Left ventricle myocardium inferior (tissue), 1 donor: Measurements from ENCODE around the gene SMIM36. TPM values are rescaled to one million over a fixed set of nuclear protein-coding genes. Genes with fewer than 3 reads are reported as not detected.
A peak's percentile ranks its signal among the peaks of the same experiment; 100 is the strongest.

Experiments used
- DNase-seq: peaks from one replicate; pipeline ENCODE4 v3.0.0-alpha.2; 2020
- H3K27ac ChIP-seq: fragments of 200-600 bp; replicated peaks from 2 replicates; pipeline ENCODE4 v1.8.0; 2021
- H3K27me3 ChIP-seq: fragments of 200-600 bp; 2 replicates; pipeline ENCODE4 v1.8.0; 2021; ENCODE audit warnings: low read depth
- H3K36me3 ChIP-seq: fragments of 200-600 bp; 2 replicates; pipeline ENCODE4 v1.8.0; 2021
- H3K4me1 ChIP-seq: fragments of 200-600 bp; 2 replicates; pipeline ENCODE4 v1.8.0; 2021
- H3K4me3 ChIP-seq: fragments of 200-600 bp; 2 replicates; pipeline ENCODE4 v1.8.0; 2021; ENCODE audit warnings: mild to moderate bottlenecking, moderate library complexity
- H3K9me3 ChIP-seq: fragments of 200-600 bp; replicated peaks from 2 replicates; pipeline ENCODE4 v1.8.0; 2021
- CTCF ChIP-seq: fragments of 200-600 bp; IDR thresholded peaks from 2 replicates; pipeline ENCODE4 v1.8.0; 2021; ENCODE audit warnings: antibody characterized with exemption, mild to moderate bottlenecking, borderline replicate concordance
- intact Hi-C: fragments of 100-400 bp; cut with micrococcal nuclease; formaldehyde crosslinking; loops from one replicate; pipeline ENCODE4 v1.11.0; 2022
- total RNA-seq: library from RNA; stranded (reverse); fragmentation: NEBNext Ultra II Directional; extraction: Animal tissue kit (Norgen Biotek cat#: 25700); gene quantifications from one replicate; pipeline ENCODE4 v1.2.1, GENCODE V29; 2021
- donor health status: DM: no; HTN: yes; CAD: no; lungs with severe emphysema.

SMIM36 gene
- total RNA-seq, 1 donor from 2014 or later = not detected

GRCh38 chr17:55421179-55421934 lies 89.9 kb downstream of the SMIM36 start, which contains the start of gene MMD:
MMD (minus strand) TSS chr17:55421835; CDS start chr17:55421695, 140 bp downstream.
- intact Hi-C loops = no loop called here

GRCh38 chr17:55420776-55421178 lies 90.5 kb downstream of the SMIM36 start:
- no peak for TF ChIP-seq CTCF
- DNase-seq = peak; percentile 52
- intact Hi-C loops = no loop called here
- Histone ChIP-seq H3K27ac (peak overlapping the region; percentile 89), H3K4me1 (peaks cover 58% of the 10 kb centered on the region), H3K27me3 (no peaks in the 10 kb centered on the region), H3K9me3 (no peaks in the 10 kb centered on the region), H3K36me3 (no peaks in the 10 kb centered on the region), H3K4me3 (peak overlapping the region; percentile 85)

More at GRCh38 chr17:55421179-55421934, 89.9 kb downstream of the SMIM36 start, which contains the start of gene MMD:
- TF ChIP-seq CTCF = no peak
- H3K4me3 ChIP-seq = peak within 1 kb of the TSS; percentile 85
- no peaks in the 10 kb centered on the region for H3K36me3 ChIP-seq
- H3K27me3 ChIP-seq = no peaks in the 10 kb centered on the region
- no peaks in the 10 kb centered on the region for H3K9me3 ChIP-seq
- DNase-seq = no peak
- peak within 1 kb of the TSS; percentile 89 for H3K27ac ChIP-seq
- H3K4me1 ChIP-seq = peaks cover 54% of the 10 kb centered on the region

GRCh38 chr17:55420067-55420775 lies 91.0 kb downstream of the SMIM36 start:
- Histone ChIP-seq H3K27ac (peak overlapping the region; percentile 89), H3K4me1 (peaks cover 63% of the 10 kb centered on the region), H3K27me3 (no peaks in the 10 kb centered on the region), H3K4me3 (peak overlapping the region; percentile 85), H3K9me3 (no peaks in the 10 kb centered on the region), H3K36me3 (no peaks in the 10 kb centered on the region)
- no peak for DNase-seq
- no peak for TF ChIP-seq CTCF
- intact Hi-C loops = no loop called here

- Histone ChIP-seq H3K4me1 (peaks cover 70% of the 10 kb centered on the region), H3K9me3 (no peaks in the 10 kb centered on the region), H3K27ac (peak overlapping the region; percentile 89), H3K4me3 (no peak overlapping the region), H3K36me3 (peaks cover 4% of the 10 kb centered on the region), H3K27me3 (no peaks in the 10 kb centered on the region)
- no peak for DNase-seq
- intact Hi-C loops = loop anchor here (10.0 kb wide), 1 partner anchor 96 kb away; the partner anchor contains the start of gene SMIM36
- TF ChIP-seq CTCF = no peak
These were observed 92.6 kb downstream of the SMIM36 start for GRCh38 chr17:55418369-55419268.
